Testis (tissue), 2 donors: ENCODE measurements around the gene SLC15A1.

ENCODE experiments used
- CTCF ChIP-seq, 3 experiments: fragments of 450-650 bp in 2 of 3; fragments of 200-600 bp in 1 of 3; sonication (generic) in 1 of 3; IDR thresholded peaks; one replicate each; pipeline ENCODE4 v1.5.1; 2016 to 2019; ENCODE audit warnings: antibody characterized with exemption in 3 of 3, mild to moderate bottlenecking in 2 of 3, moderate library complexity in 1 of 3
- POLR2A ChIP-seq: fragments of 450-650 bp; IDR thresholded peaks from one replicate; pipeline ENCODE4 v1.6.1; 2017; ENCODE audit warnings: antibody characterized with exemption, mild to moderate bottlenecking, moderate library complexity

DNA sequence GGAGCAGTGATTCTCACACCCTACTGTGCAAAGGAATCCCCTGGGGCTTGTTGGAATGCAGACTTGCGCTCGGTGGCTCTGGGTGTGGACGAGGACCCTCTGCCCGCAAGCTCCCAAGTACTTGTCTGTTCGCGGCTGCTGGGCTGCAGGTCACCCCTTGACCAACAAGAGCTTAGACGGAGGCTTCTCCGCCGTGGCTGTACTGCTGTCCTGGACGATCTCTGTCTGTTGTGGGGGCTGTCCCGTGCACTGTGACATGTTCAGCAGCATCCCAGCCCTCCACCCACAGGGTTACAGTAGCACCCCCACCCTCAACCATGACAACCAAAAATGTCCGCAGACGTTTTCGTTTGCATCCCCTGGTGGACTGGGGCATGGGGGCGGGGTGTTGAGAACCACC lies 22.9 kb upstream of the SLC15A1 start:
- TF ChIP-seq CTCF (IDR thresholded peaks at IDR 0.05) (no peak), POLR2A (no peak)
